ENCODE data around the gene CORO1A.
"Not testable (repeated sequence)": the region's sequence is repeated elsewhere in the genome, so short reads cannot be mapped to it uniquely, and the experiment has no call there.

CORO1A gene

DNA sequence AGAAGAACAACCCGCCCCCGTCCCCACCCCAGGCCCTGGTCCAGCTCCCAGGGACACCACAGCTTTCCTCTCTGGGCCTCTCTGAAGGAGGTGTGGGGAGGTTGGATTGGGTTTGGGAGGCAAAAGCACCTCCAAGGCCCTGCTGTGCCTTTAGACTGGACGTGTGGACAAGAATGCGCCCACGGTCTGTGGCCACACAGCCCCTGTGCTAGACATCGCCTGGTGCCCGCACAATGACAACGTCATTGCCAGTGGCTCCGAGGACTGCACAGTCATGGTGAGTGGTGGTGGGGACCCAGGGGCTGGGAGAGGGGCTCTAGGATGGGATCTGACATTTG, 3.0 kb downstream of the CORO1A start:
- H3K27ac Mint-ChIP-seq, result no peak overlapping the region
- H3K4me3 Mint-ChIP-seq, result no peak overlapping the region
- H3K4me1 Mint-ChIP-seq, result peaks cover 8% of the 10 kb centered on the region
- no peak for TF ChIP-seq CTCF (IDR thresholded peaks at IDR 0.05; ENCODE audit: unreplicated experiment in 3 of 3)
- H3K27me3 Mint-ChIP-seq (ENCODE audit: low read depth), result peaks cover 7% of the 10 kb centered on the region
- H3K36me3 Mint-ChIP-seq (ENCODE audit: low read depth), result no peaks in the 10 kb centered on the region
- H3K9me3 Mint-ChIP-seq, result no peaks in the 10 kb centered on the region

GRCh38 chr16:30186782-30187555, 3.6 kb downstream of the CORO1A start:
- Mint-ChIP-seq H3K4me1 (peaks cover 8% of the 10 kb centered on the region), H3K36me3 (ENCODE audit: low read depth) (no peaks in the 10 kb centered on the region), H3K27ac (no peak overlapping the region), H3K4me3 (peak overlapping the region in 2 of 3 experiments; percentile 27 to 54), H3K27me3 (ENCODE audit: low read depth) (peaks cover 7% of the 10 kb centered on the region), H3K9me3 (no peaks in the 10 kb centered on the region)
- TF ChIP-seq CTCF (IDR thresholded peaks at IDR 0.05; ENCODE audit: unreplicated experiment in 3 of 3), result peak in 2 of 3 experiments; percentile 28 to 50

DNA sequence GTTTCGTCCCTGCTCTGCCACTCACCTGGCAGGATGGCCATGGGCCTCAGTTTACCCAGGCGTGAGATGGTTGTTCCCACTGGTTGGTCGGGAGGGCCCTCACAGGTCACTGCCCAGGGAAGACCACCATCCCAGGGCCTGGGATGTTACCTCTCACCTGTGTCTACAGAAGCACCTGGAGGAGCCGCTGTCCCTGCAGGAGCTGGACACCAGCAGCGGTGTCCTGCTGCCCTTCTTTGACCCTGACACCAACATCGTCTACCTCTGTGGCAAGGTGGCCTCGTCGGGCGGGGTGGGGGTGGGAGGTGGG, 4.1 kb downstream of the CORO1A start:
- Mint-ChIP-seq H3K4me3 (no peak overlapping the region), H3K4me1 (peaks cover 8% of the 10 kb centered on the region), H3K27ac (no peak overlapping the region), H3K27me3 (ENCODE audit: low read depth) (peaks cover 7% of the 10 kb centered on the region), H3K36me3 (ENCODE audit: low read depth) (no peaks in the 10 kb centered on the region), H3K9me3 (no peaks in the 10 kb centered on the region)
- no peak for TF ChIP-seq CTCF (IDR thresholded peaks at IDR 0.05; ENCODE audit: unreplicated experiment in 3 of 3)

DNA sequence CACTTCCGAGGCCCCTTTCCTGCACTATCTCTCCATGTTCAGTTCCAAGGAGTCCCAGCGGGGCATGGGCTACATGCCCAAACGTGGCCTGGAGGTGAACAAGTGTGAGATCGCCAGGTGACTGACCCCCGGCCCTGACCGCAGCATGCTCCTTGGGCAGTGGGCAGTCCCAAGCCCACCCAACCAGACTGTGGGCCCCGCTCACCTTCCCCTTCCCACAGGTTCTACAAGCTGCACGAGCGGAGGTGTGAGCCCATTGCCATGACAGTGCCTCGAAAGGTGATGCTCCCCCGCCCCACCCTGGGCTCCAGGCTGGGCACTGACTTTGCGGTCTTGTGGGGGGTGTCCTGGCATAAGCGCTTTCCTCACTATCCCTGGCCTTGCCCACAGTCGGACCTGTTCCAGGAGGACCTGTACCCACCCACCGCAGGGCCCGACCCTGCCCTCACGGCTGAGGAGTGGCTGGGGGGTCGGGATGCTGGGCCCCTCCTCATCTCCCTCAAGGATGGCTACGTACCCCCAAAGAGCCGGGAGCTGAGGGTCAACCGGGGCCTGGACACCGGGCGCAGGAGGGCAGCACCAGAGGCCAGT, 4.7 kb downstream of the CORO1A start:
- TF ChIP-seq CTCF (IDR thresholded peaks at IDR 0.05; ENCODE audit: unreplicated experiment in 3 of 3), result no peak
- Mint-ChIP-seq H3K27ac (no peak overlapping the region), H3K9me3 (no peaks in the 10 kb centered on the region), H3K36me3 (ENCODE audit: low read depth) (no peaks in the 10 kb centered on the region), H3K4me3 (no peak overlapping the region), H3K4me1 (peaks cover 8% of the 10 kb centered on the region), H3K27me3 (ENCODE audit: low read depth) (peaks cover 7% of the 10 kb centered on the region)

GRCh38 chr16:30191158-30191557, 7.8 kb downstream of the CORO1A start:
- H3K27ac Mint-ChIP-seq; H3K4me3 Mint-ChIP-seq; H3K36me3 Mint-ChIP-seq (ENCODE audit: low read depth); H3K9me3 Mint-ChIP-seq; H3K27me3 Mint-ChIP-seq (ENCODE audit: low read depth); H3K4me1 Mint-ChIP-seq: not testable (repeated sequence)

GRCh38 chr16:30193098-30193497, 9.7 kb downstream of the CORO1A start:
- not testable (repeated sequence) for H3K27ac Mint-ChIP-seq; H3K27me3 Mint-ChIP-seq (ENCODE audit: low read depth); H3K9me3 Mint-ChIP-seq

DNA sequence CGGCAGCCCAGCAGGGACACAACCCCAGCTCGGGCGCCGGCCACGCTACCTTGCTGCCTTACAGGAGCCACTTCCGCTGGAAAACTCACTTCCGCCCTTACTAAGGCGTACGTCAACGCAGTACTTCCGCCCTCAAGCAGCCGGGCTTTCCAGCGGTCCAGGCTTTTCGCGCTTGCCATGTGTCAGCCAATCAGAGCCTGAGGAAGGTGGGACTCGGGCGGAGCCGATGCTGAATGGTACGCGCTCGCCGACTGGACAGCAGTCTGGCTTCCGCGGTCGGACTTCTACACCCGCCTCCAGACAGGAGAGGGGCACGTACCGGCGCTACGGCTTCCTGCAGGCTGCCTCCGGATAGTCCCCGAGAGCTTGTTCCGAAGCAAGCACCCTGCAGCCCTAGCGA, 10.2 kb downstream of the CORO1A start, which contains the start of the genes BOLA2B and SLX1A:
Gene BOLA2B, minus strand, starts transcription at position 52 of the 400 bp plus-strand sequence. CDS start 71 bp downstream, outside the sequence.
Gene SLX1A, plus strand, starts transcription at position 261 of the 400 bp plus-strand sequence. CDS start 210 bp downstream, outside the sequence.
- H3K36me3 Mint-ChIP-seq (ENCODE audit: low read depth); H3K27ac Mint-ChIP-seq; H3K4me3 Mint-ChIP-seq; H3K27me3 Mint-ChIP-seq (ENCODE audit: low read depth); H3K9me3 Mint-ChIP-seq; H3K4me1 Mint-ChIP-seq: not testable (repeated sequence)

More at GRCh38 chr16:30193098-30193497, 9.7 kb downstream of the CORO1A start:
- H3K4me1 Mint-ChIP-seq; H3K36me3 Mint-ChIP-seq (ENCODE audit: low read depth); H3K4me3 Mint-ChIP-seq: not testable (repeated sequence)

- not testable (repeated sequence) for H3K36me3 Mint-ChIP-seq (ENCODE audit: low read depth); H3K4me3 Mint-ChIP-seq; H3K4me1 Mint-ChIP-seq; H3K9me3 Mint-ChIP-seq; H3K27ac Mint-ChIP-seq; H3K27me3 Mint-ChIP-seq (ENCODE audit: low read depth)
Observed at GRCh38 chr16:30194172-30194925, 10.9 kb downstream of the CORO1A start.

GRCh38 chr16:30197001-30197400, 13.6 kb downstream of the CORO1A start:
- H3K4me3 Mint-ChIP-seq; H3K27me3 Mint-ChIP-seq (ENCODE audit: low read depth); H3K36me3 Mint-ChIP-seq (ENCODE audit: low read depth); H3K9me3 Mint-ChIP-seq; H3K4me1 Mint-ChIP-seq; H3K27ac Mint-ChIP-seq: not testable (repeated sequence)

GRCh38 chr16:30199049-30199448, 15.6 kb downstream of the CORO1A start, which contains the start of gene SULT1A3:
SULT1A3 (plus strand) TSS chr16:30199255; CDS start chr16:30200729, 1,474 bp downstream.
- H3K27ac Mint-ChIP-seq; H3K36me3 Mint-ChIP-seq (ENCODE audit: low read depth); H3K4me3 Mint-ChIP-seq; H3K9me3 Mint-ChIP-seq; H3K27me3 Mint-ChIP-seq (ENCODE audit: low read depth); H3K4me1 Mint-ChIP-seq: not testable (repeated sequence)
